PFSK-1 (cell line): ENCODE data around the gene CSNK1G1.
A peak's percentile ranks its signal among the peaks of the same experiment; 100 is the strongest.

Source experiments
- POLR2AphosphoS5 ChIP-seq: IDR thresholded peaks from 2 replicates; pipeline ENCODE4 v1.6.1; 2012; ENCODE audit warnings: low read depth, mild to moderate bottlenecking, control low read depth, low read length, moderate library complexity
- TAF1 ChIP-seq: IDR thresholded peaks from 2 replicates; pipeline ENCODE4 v1.6.1; 2012; ENCODE audit warnings: low read length, control low read depth, borderline replicate concordance; ENCODE audit not compliant: insufficient read depth
- TF ChIP-seq, protein P1 (sequence below), 2 experiments: IDR thresholded peaks; 2 replicates each; pipeline versions ENCODE4 v1.6.1 to v1.8.0; 2011 to 2012; ENCODE audit warnings: low read depth in 2 of 2, low read length in 2 of 2, control low read depth in 1 of 2, inconsistent platforms in 1 of 2, mild to moderate bottlenecking in 1 of 2, moderate library complexity in 1 of 2; ENCODE audit not compliant: insufficient read depth in 1 of 2

DNA sequence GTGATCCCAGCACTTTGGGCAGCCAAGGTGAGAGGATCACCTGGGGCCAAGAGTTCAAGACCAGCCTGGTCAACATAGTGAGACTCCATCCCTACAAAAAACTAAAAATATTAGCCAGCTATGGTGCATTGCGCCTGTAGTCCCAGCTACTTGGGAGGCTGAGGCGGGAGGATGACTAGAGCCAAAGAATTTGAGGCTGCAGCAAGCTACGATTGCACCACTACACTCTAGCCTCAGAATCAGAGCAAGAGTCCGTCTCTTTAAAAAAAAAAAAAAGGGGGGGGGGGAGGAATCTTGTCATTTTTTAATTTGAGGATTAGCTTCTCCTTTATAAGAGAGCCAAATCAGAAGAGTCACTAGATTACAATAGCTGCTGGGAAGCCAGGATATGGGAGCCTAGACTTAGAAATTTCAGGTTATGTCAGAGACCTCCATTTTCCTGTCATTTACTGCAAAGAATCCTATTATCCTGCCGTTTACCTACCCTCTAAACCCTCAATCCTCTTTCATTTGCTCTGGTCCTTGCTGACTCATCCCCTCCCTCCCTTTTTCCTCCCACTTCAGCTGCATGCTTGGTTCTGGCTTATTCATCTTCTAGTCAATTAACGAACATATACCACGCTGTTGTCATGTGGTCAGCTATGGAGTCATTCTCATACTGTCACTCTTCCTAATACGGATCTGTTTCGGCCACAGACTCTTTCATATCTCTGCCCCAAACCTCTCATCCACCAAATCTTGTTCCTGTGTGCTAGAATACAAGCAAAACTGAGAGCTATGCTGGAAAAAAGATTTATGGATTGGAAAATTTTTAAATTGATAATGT lies 109.4 kb downstream of the CSNK1G1 start:
- TF ChIP-seq TAF1: no peak
- TF ChIP-seq, protein P1, sequence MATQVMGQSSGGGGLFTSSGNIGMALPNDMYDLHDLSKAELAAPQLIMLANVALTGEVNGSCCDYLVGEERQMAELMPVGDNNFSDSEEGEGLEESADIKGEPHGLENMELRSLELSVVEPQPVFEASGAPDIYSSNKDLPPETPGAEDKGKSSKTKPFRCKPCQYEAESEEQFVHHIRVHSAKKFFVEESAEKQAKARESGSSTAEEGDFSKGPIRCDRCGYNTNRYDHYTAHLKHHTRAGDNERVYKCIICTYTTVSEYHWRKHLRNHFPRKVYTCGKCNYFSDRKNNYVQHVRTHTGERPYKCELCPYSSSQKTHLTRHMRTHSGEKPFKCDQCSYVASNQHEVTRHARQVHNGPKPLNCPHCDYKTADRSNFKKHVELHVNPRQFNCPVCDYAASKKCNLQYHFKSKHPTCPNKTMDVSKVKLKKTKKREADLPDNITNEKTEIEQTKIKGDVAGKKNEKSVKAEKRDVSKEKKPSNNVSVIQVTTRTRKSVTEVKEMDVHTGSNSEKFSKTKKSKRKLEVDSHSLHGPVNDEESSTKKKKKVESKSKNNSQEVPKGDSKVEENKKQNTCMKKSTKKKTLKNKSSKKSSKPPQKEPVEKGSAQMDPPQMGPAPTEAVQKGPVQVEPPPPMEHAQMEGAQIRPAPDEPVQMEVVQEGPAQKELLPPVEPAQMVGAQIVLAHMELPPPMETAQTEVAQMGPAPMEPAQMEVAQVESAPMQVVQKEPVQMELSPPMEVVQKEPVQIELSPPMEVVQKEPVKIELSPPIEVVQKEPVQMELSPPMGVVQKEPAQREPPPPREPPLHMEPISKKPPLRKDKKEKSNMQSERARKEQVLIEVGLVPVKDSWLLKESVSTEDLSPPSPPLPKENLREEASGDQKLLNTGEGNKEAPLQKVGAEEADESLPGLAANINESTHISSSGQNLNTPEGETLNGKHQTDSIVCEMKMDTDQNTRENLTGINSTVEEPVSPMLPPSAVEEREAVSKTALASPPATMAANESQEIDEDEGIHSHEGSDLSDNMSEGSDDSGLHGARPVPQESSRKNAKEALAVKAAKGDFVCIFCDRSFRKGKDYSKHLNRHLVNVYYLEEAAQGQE (IDR thresholded peaks at IDR 0.05; ENCODE audit: insufficient read depth in 1 of 2, low read depth in 2 of 2, low read length in 2 of 2): no peak
- TF ChIP-seq POLR2AphosphoS5: peak; percentile 42; the same call in 1 of the 2 replicates
